SK-N-MC (cell line): Measurements from ENCODE around the gene ARIH2.

Experiments
- DNase-seq: peaks from one replicate; pipeline ENCODE4 v3.0.0-alpha.2; 2011; ENCODE audit warnings: low read depth, low spot score
- H3K27ac ChIP-seq: fragments of 200-600 bp; sonication (generic); 2 replicates; pipeline ENCODE4 v1.5.1; 2016; ENCODE audit warnings: mixed run types
- H3K36me3 ChIP-seq: fragments of 200-600 bp; sonication (generic); 2 replicates; pipeline ENCODE4 v1.6.1; 2017; ENCODE audit warnings: antibody characterized with exemption, low read length, mixed read lengths; ENCODE audit not compliant: insufficient read depth
- H3K4me3 ChIP-seq: fragments of 200-600 bp; sonication (generic); 2 replicates; pipeline ENCODE4 v1.5.1; 2016
- H3K9ac ChIP-seq: fragments of 200-600 bp; sonication (generic); 2 replicates; pipeline ENCODE4 v1.8.0; 2017; ENCODE audit warnings: mixed run types, mixed read lengths; ENCODE audit not compliant: insufficient read length
- H3K9me3 ChIP-seq: fragments of 200-600 bp; sonication (generic); 2 replicates; pipeline ENCODE4 v1.6.1; 2017; ENCODE audit warnings: low read depth, mild to moderate bottlenecking, antibody characterized with exemption, low read length, moderate library complexity, mixed read lengths
- EZH2 ChIP-seq: fragments of 200-600 bp; sonication (generic); IDR thresholded peaks from one replicate; pipeline ENCODE4 v1.6.1; 2017; ENCODE audit warnings: antibody characterized with exemption
- FOXP2 ChIP-seq: optimal IDR thresholded peaks from 2 replicates; pipeline ENCODE3; 2011; ENCODE audit warnings: mild to moderate bottlenecking, moderate library complexity; ENCODE audit not compliant: insufficient read depth; ENCODE audit errors: extremely low read length, control extremely low read depth
- POLR2AphosphoS5 ChIP-seq: IDR thresholded peaks from 2 replicates; pipeline ENCODE4 v1.6.1; 2012; ENCODE audit warnings: mild to moderate bottlenecking, low read depth, low read length, borderline replicate concordance

The ARIH2 gene

DNA sequence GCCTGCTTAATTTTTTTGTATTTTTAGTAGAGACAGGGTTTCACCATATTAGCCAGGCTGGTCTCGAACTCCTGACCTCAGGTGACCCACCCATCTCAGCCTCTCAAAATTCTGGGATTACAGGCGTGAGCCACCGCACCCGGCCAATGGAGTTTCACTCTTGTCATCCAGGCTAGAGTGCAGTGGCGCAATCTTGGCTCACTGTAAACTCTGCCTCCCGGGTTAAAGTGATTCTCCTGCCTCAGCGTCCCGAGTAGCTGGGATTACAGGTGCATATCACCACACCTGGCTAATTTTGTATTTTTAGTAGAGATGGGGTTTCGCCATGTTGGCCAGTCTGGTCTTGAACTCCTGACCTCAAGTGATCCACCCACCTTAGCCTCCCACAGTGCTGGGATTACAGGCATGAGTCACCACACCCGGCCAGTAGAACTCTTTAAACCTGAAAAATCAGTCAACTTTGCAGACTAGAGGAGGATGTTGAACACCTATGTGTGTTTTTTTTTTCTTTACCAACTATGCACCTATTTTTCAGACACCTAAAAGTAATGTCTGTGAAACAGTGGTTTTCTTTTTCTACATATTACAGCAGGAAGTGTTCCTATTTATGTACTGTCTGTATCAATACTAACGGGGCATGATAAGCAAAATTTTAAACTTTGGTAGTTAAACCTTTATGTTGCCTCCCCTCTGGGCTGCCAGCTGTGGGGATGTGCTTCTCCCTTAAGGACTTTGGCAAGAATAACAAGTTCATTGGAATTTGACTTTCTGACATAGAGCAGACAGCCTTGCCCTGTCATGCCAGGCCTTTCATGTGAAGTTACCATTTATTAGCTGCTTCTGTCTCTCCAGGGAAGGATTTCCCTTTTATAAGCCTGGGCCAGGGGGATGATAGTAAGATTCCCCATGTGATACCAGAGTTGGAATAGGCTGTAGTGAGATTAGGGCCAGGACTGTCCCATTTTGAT lies 8.1 kb downstream of the ARIH2 start:
- DNase-seq = no peak
- Histone ChIP-seq H3K4me3 (no peak overlapping the region), H3K36me3 (peaks cover 18% of the 10 kb centered on the region; the same call in 1 of the 2 replicates), H3K9ac (no peak overlapping the region), H3K9me3 (no peaks in the 10 kb centered on the region), H3K27ac (no peak overlapping the region)
- TF ChIP-seq FOXP2 = no peak
- TF ChIP-seq POLR2AphosphoS5 = no peak
- no peak for TF ChIP-seq EZH2

DNA sequence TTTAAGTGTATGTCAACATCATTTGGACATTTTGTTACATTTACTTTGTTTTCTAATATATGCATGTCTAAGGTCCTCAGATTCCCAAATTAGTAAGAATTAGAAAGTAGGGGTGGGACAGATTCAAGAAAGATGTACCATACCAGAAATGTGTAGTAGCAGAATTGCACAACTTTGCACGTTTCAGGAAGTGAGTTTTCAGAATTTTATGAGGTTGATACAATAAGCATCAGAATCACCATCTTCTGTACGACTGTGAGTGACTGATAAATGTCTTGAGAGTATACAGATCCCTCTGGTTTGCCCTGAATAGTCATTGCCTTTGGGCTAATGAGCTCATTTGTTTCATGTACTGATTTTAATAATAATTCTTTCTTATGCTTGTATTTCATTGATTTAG lies 9.3 kb downstream of the ARIH2 start:
- peaks cover 28% of the 10 kb centered on the region; the same call in 1 of the 2 replicates for H3K36me3 ChIP-seq
- H3K4me3 ChIP-seq = no peak overlapping the region
- no peak overlapping the region for H3K27ac ChIP-seq
- TF ChIP-seq POLR2AphosphoS5 (no peak), FOXP2 (no peak)
- DNase-seq = no peak
- no peaks in the 10 kb centered on the region for H3K9me3 ChIP-seq
- H3K9ac ChIP-seq = no peak overlapping the region

DNA sequence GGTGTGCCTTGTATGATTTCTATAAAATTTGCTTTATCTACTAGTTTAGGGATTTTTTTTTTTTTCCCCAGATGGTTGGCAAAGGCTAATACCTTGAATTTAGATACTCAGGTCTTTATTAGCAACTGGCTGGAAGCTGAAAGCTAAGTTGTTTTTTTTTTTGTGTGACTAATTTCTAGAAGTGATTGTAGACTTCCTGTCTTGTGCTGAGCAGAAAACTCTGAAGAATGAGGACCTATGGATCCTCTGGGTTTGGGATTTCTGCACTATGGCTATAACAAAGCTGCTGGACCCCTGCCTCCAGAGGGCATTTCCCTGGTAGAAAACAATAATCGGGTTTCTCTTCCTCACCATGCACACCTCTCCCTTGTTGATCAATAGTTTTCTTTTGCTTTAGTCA lies 10.0 kb downstream of the ARIH2 start:
- TF ChIP-seq EZH2 (no peak), POLR2AphosphoS5 (no peak), FOXP2 (no peak)
- no peak overlapping the region for H3K4me3 ChIP-seq
- no peak for DNase-seq
- no peak overlapping the region for H3K9ac ChIP-seq
- H3K36me3 ChIP-seq = peaks cover 33% of the 10 kb centered on the region; the same call in 1 of the 2 replicates
- H3K9me3 ChIP-seq = no peaks in the 10 kb centered on the region
- H3K27ac ChIP-seq = no peak overlapping the region

DNA sequence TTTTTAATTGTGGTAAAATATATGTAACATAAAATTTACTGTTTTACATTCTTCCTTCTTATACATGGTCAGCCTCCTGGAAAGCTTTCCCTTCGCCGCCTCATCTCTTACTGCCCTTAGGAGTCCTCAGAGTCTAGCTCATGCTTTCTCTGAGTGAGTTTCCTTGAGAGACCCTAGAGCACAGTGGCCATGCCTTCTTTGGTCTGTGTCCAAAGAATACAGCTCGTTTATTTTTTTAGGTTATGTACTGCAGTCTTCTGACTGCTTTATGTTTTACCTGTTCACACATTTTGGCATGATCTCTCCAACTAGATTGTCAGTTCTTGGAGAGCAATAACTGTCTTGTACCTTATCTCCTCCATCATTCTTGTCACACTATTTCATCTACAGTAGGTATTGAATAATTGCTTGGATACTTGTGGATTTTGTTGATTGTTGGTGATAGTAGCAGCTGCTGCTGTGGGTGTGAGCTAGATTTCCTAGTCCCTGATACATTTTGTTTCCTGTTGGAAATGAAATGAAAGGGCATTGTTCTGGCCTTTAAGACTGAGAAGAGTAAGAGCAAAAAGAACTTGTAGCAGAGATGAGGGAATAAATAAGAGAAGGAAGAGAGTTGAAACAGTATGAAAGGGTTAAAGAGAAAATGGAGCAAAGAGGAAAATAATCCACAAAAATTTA lies 10.9 kb downstream of the ARIH2 start:
- no peaks in the 10 kb centered on the region for H3K9me3 ChIP-seq
- no peak for TF ChIP-seq FOXP2
- TF ChIP-seq EZH2 = no peak
- TF ChIP-seq POLR2AphosphoS5 = no peak
- no peak for DNase-seq
- H3K27ac ChIP-seq = no peak overlapping the region
- H3K36me3 ChIP-seq = peaks cover 39% of the 10 kb centered on the region; the same call in 1 of the 2 replicates
- no peak overlapping the region for H3K4me3 ChIP-seq
- no peak overlapping the region for H3K9ac ChIP-seq

DNA sequence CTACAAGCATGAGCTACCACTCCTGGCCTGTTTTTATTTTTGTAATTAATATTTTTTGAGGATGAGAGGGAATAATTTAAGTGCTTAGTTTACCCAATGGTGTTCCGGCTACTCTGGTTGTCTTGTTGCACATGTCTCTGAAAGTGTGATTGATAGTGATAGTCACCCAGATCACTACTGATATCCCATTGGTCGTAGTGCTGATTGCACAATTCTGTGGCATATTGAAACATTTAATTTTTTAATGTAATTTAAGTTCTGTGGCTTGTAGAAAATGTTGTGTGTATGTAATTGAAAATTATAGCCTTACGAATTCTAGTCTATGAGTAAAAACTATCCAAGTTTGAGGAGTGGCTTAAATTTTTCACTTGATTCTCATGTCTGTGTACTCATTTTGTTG lies 11.9 kb downstream of the ARIH2 start:
- peaks cover 45% of the 10 kb centered on the region; the same call in 1 of the 2 replicates for H3K36me3 ChIP-seq
- no peak overlapping the region for H3K27ac ChIP-seq
- TF ChIP-seq POLR2AphosphoS5 (no peak), EZH2 (no peak), FOXP2 (no peak)

DNA sequence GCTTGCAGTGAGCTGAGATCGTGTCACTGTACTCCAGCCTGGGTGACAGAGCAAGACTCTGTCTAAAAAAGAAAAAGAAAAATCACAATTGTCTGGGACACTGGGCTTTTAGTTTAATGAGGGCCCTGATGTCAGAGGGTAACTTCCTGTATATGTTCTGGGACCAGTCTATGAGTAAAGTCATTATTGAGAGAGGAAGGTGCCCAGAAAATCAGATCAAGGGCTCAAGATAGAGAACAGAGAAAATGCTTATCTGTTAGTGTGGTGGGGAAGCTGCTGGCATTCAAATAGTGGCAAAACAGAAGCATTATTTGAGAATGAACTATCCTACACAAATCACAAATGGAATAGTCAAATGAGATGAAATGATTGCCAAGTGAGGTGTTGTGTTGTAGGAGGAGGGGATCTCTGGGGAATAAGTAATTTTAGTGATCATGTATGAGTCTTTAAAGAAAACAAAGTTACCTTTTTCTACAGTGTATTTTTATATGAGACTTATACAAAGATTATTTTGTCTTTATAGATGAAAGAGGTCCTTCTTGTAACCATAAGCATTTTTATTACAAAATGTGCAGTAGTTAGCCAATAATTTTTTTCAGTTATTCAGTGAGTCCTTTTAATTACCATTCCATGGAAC lies 13.4 kb downstream of the ARIH2 start:
- no peak overlapping the region for H3K4me3 ChIP-seq
- no peaks in the 10 kb centered on the region for H3K9me3 ChIP-seq
- peak overlapping the region; percentile 36; the same call in 1 of the 2 replicates for H3K27ac ChIP-seq
- H3K36me3 ChIP-seq = peaks cover 45% of the 10 kb centered on the region; the same call in 1 of the 2 replicates
- no peak for DNase-seq
- H3K9ac ChIP-seq = no peak overlapping the region
- TF ChIP-seq FOXP2 (no peak), POLR2AphosphoS5 (no peak)

More for the DNA sequence above, 11.9 kb downstream of the ARIH2 start:
- no peak for DNase-seq
- H3K9ac ChIP-seq = no peak overlapping the region
- H3K9me3 ChIP-seq = no peaks in the 10 kb centered on the region
- H3K4me3 ChIP-seq = no peak overlapping the region

DNA sequence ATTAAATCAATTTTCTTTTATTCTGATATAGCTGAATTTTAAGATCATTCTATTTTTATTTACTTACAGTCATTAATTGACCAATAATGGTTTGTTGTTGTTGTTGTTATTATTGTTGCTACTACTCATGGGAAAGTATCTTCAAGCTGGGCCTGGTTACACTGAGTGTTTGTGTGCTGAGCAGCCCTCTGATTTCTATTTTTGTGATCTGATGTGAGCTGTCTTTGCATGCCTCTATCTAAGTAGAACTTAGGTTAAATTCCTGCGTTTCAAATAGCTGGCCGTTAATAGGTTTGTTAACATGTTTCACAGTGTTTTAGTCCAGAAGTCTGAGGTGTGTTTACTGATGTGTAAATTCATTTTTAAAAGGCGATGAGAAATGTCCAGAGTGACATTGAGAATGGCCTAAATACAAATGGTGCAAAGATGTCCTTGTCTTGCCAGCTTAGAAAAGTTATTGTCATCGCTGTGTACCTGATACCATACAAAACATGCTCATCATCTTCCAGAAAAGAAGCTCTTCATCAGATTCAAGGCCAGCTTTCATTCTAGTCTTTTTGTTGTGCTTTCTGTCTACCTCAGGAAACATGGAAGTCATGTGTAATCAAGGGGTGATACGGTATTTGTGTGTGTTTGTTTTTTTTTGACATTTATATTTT lies 15.8 kb downstream of the ARIH2 start:
- TF ChIP-seq EZH2 (no peak), POLR2AphosphoS5 (no peak), FOXP2 (no peak)
- no peak for DNase-seq
- peaks cover 27% of the 10 kb centered on the region; the same call in 1 of the 2 replicates for H3K36me3 ChIP-seq

DNA sequence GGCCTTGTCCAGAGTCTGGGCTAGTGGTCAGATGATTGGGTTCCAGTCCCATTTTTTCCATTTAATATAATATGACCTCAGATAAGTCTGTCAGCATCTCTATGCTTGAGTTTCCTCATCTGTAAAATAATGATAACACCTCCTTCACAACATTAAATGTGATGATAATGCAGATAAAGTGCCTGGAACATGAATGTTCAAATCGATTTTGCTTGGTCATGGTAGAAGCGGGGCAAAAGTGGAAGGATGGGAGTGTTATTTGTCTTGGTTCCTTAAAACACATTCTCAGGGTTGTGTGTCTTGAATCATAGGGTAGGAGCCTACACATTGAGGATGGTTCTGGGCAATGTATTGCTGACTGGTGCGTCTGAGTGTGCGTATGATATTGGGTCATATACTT lies 16.9 kb downstream of the ARIH2 start:
- Histone ChIP-seq H3K36me3 (peaks cover 27% of the 10 kb centered on the region; the same call in 1 of the 2 replicates), H3K27ac (no peak overlapping the region), H3K9ac (no peak overlapping the region), H3K4me3 (no peak overlapping the region), H3K9me3 (no peaks in the 10 kb centered on the region)
- no peak for TF ChIP-seq FOXP2
- no peak for DNase-seq

More for the DNA sequence above, 15.8 kb downstream of the ARIH2 start:
- no peak overlapping the region for H3K4me3 ChIP-seq
- H3K27ac ChIP-seq = no peak overlapping the region
- H3K9ac ChIP-seq = no peak overlapping the region
- no peaks in the 10 kb centered on the region for H3K9me3 ChIP-seq
